Measurements from ENCODE around the gene TMEM243.

Gene TMEM243

DNA sequence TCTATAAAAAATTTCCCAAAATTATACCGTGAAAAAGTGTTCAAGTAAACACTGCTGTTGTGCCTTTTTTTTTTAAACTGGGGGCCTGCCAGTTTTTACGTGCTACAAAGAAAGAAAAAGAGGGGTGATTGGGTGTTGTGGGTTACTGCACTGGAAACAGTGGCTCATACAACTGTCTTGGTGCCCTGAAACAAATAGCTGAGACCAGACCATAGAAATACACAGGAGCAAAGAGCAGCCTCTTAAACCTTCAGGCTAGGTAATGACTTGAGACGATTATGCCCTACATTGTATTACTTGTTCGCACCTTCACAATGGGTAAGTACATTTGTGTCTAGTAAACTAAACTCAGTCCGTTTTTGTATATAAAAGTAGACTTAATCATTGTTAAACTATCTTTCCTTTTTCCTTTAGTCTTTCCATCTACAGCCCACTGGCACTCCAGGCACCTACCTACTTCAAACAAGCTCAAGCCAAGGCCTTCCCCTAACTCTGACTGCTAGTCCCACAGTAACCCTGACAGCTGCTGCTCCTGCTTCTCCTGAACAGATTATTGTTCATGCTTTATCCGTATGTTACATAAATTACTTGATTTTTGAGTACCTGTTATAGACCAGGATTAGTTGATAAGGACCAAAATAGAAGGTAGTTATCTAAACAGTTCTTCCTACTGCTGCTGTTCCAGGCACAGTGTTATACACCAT is 26.6 kb downstream of the TMEM243 start:
- TF ChIP-seq OSR1 (CRISPR knock-in tag; IDR thresholded peaks at IDR 0.05): no peak
- TF ChIP-seq TCF4 (CRISPR knock-in tag; IDR thresholded peaks at IDR 0.05; ENCODE audit: borderline replicate concordance): no peak
- TF ChIP-seq, protein P1, sequence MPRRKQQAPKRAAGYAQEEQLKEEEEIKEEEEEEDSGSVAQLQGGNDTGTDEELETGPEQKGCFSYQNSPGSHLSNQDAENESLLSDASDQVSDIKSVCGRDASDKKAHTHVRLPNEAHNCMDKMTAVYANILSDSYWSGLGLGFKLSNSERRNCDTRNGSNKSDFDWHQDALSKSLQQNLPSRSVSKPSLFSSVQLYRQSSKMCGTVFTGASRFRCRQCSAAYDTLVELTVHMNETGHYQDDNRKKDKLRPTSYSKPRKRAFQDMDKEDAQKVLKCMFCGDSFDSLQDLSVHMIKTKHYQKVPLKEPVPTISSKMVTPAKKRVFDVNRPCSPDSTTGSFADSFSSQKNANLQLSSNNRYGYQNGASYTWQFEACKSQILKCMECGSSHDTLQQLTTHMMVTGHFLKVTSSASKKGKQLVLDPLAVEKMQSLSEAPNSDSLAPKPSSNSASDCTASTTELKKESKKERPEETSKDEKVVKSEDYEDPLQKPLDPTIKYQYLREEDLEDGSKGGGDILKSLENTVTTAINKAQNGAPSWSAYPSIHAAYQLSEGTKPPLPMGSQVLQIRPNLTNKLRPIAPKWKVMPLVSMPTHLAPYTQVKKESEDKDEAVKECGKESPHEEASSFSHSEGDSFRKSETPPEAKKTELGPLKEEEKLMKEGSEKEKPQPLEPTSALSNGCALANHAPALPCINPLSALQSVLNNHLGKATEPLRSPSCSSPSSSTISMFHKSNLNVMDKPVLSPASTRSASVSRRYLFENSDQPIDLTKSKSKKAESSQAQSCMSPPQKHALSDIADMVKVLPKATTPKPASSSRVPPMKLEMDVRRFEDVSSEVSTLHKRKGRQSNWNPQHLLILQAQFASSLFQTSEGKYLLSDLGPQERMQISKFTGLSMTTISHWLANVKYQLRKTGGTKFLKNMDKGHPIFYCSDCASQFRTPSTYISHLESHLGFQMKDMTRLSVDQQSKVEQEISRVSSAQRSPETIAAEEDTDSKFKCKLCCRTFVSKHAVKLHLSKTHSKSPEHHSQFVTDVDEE (CRISPR knock-in tag; IDR thresholded peaks at IDR 0.05): no peak
- TF ChIP-seq, protein P2, sequence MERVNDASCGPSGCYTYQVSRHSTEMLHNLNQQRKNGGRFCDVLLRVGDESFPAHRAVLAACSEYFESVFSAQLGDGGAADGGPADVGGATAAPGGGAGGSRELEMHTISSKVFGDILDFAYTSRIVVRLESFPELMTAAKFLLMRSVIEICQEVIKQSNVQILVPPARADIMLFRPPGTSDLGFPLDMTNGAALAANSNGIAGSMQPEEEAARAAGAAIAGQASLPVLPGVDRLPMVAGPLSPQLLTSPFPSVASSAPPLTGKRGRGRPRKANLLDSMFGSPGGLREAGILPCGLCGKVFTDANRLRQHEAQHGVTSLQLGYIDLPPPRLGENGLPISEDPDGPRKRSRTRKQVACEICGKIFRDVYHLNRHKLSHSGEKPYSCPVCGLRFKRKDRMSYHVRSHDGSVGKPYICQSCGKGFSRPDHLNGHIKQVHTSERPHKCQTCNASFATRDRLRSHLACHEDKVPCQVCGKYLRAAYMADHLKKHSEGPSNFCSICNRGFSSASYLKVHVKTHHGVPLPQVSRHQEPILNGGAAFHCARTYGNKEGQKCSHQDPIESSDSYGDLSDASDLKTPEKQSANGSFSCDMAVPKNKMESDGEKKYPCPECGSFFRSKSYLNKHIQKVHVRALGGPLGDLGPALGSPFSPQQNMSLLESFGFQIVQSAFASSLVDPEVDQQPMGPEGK (CRISPR knock-in tag; IDR thresholded peaks at IDR 0.05; ENCODE audit: borderline replicate concordance): no peak
- TF ChIP-seq ZFP30 (CRISPR knock-in tag; IDR thresholded peaks at IDR 0.05): no peak
- TF ChIP-seq ISL1 (CRISPR knock-in tag; IDR thresholded peaks at IDR 0.05): no peak
- no peak for TF ChIP-seq ZNF565 (CRISPR knock-in tag; conservative IDR thresholded peaks at IDR 0.05; ENCODE audit: low read depth)
- TF ChIP-seq BACH2 (CRISPR knock-in tag; IDR thresholded peaks at IDR 0.05; ENCODE audit: borderline replicate concordance): no peak
- TF ChIP-seq ZNF8 (CRISPR knock-in tag; IDR thresholded peaks at IDR 0.05): no peak
- TF ChIP-seq ZNF70 (CRISPR knock-in tag; IDR thresholded peaks at IDR 0.05): no peak
- TF ChIP-seq PPARA (CRISPR knock-in tag; IDR thresholded peaks at IDR 0.05; ENCODE audit: borderline replicate concordance): no peak
- no peak for ATAC-seq

DNA sequence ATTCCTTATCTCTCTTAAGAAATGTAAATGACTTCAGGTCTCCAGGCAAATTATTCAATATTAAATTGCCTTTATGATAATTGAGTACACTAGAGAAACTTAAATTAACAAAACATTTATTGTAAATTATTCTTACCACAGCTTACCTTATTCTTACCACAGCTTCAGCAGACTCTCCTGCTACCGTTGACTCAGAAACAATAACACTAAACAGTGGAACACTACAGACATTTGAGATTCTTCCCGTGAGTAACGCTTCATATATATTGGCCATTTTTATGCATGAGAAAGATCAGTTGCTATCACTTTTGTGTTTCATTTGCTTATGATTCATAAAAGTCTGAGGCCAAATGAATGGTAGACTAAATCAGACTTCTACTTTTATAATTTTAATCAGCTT is 28.7 kb downstream of the TMEM243 start:
- no peak for TF ChIP-seq BACH2 (CRISPR knock-in tag; IDR thresholded peaks at IDR 0.05; ENCODE audit: borderline replicate concordance)
- TF ChIP-seq ZNF70 (CRISPR knock-in tag; IDR thresholded peaks at IDR 0.05): no peak
- TF ChIP-seq ARNTL (CRISPR knock-in tag; IDR thresholded peaks at IDR 0.05; ENCODE audit: borderline replicate concordance, low read depth): no peak
- ATAC-seq: no peak

DNA sequence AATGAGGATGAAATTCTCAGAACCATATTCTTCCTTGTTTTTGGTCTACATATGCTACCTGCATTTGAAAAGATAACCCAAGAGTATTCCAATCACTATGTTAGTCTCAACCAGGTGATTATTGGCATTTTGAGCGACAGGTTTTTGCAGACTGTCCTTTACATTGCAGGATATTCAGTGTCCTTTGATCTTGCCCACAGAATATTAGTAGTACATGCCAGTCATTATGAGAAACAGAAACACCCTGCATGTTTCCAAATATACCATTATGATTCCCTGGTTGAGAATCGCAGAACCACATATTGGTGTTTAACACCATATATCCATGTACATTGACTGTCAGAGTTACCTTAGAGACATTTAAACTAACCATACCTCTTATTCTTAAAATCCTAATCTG is 30.6 kb downstream of the TMEM243 start:
- TF ChIP-seq TCF4 (CRISPR knock-in tag; IDR thresholded peaks at IDR 0.05; ENCODE audit: borderline replicate concordance) (no peak), SNAI2 (CRISPR knock-in tag; IDR thresholded peaks at IDR 0.05) (no peak), PPARA (CRISPR knock-in tag; IDR thresholded peaks at IDR 0.05; ENCODE audit: borderline replicate concordance) (no peak), ZNF70 (CRISPR knock-in tag; IDR thresholded peaks at IDR 0.05) (no peak), ARNTL (CRISPR knock-in tag; IDR thresholded peaks at IDR 0.05; ENCODE audit: borderline replicate concordance, low read depth) (no peak), TOX (CRISPR knock-in tag; IDR thresholded peaks at IDR 0.05; ENCODE audit: borderline replicate concordance) (no peak), ISL1 (CRISPR knock-in tag; IDR thresholded peaks at IDR 0.05) (no peak), GLIS3 (CRISPR knock-in tag; IDR thresholded peaks at IDR 0.05) (no peak), RARB (CRISPR knock-in tag; IDR thresholded peaks at IDR 0.05) (no peak)
- TF ChIP-seq, protein P1 (CRISPR knock-in tag; IDR thresholded peaks at IDR 0.05): no peak
- no peak for ATAC-seq

DNA sequence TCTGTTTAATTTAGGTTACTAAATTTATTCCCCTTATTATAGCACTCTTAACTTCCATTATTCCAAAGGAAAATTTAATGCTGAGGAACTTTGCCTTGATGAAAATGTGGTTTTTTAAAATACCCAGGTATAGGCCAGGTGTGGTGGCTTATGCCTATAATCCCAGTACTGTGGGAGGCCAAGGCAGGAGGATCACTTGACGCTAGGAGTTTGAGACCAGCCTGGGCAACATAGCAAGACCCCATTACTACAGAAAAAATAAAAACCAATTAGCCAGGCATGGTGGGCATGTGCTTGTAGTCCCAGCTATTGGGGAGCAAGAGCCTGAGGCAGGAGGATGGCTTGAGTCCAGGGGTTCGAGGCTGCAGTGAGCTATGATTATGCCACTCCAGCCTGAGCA is 32.4 kb downstream of the TMEM243 start:
- ATAC-seq: no peak
- TF ChIP-seq, protein P2 (CRISPR knock-in tag; IDR thresholded peaks at IDR 0.05; ENCODE audit: borderline replicate concordance): no peak
- TF ChIP-seq PPARA (CRISPR knock-in tag; IDR thresholded peaks at IDR 0.05; ENCODE audit: borderline replicate concordance): no peak
- no peak for TF ChIP-seq SNAI2 (CRISPR knock-in tag; IDR thresholded peaks at IDR 0.05)
- TF ChIP-seq ZFP30 (CRISPR knock-in tag; IDR thresholded peaks at IDR 0.05): no peak
- no peak for TF ChIP-seq CSDC2 (CRISPR knock-in tag; IDR thresholded peaks at IDR 0.05)
- TF ChIP-seq, protein P3, sequence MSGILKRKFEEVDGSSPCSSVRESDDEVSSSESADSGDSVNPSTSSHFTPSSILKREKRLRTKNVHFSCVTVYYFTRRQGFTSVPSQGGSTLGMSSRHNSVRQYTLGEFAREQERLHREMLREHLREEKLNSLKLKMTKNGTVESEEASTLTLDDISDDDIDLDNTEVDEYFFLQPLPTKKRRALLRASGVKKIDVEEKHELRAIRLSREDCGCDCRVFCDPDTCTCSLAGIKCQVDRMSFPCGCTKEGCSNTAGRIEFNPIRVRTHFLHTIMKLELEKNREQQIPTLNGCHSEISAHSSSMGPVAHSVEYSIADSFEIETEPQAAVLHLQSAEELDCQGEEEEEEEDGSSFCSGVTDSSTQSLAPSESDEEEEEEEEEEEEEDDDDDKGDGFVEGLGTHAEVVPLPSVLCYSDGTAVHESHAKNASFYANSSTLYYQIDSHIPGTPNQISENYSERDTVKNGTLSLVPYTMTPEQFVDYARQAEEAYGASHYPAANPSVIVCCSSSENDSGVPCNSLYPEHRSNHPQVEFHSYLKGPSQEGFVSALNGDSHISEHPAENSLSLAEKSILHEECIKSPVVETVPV (CRISPR knock-in tag; IDR thresholded peaks at IDR 0.05): no peak
- TF ChIP-seq ESRRG (CRISPR knock-in tag; IDR thresholded peaks at IDR 0.05): no peak
- TF ChIP-seq OSR1 (CRISPR knock-in tag; IDR thresholded peaks at IDR 0.05): no peak
- TF ChIP-seq, protein P4, sequence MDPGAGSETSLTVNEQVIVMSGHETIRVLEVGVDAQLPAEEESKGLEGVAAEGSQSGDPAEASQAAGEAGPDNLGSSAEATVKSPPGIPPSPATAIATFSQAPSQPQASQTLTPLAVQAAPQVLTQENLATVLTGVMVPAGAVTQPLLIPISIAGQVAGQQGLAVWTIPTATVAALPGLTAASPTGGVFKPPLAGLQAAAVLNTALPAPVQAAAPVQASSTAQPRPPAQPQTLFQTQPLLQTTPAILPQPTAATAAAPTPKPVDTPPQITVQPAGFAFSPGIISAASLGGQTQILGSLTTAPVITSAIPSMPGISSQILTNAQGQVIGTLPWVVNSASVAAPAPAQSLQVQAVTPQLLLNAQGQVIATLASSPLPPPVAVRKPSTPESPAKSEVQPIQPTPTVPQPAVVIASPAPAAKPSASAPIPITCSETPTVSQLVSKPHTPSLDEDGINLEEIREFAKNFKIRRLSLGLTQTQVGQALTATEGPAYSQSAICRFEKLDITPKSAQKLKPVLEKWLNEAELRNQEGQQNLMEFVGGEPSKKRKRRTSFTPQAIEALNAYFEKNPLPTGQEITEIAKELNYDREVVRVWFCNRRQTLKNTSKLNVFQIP (CRISPR knock-in tag; IDR thresholded peaks at IDR 0.05; ENCODE audit: borderline replicate concordance, low read depth): no peak
- no peak for TF ChIP-seq BACH2 (CRISPR knock-in tag; IDR thresholded peaks at IDR 0.05; ENCODE audit: borderline replicate concordance)
- no peak for TF ChIP-seq ZFP3 (CRISPR knock-in tag; IDR thresholded peaks at IDR 0.05)

All from SK-N-SH treated with all-trans-retinoic acid at 6 μM for 48 hours (cell line).